GM21825 (cell line): ENCODE data around the gene GTF3C1.
"Not testable (repeated sequence)": the region's sequence is repeated elsewhere in the genome, so short reads cannot be mapped to it uniquely, and the experiment has no call there.

Source experiments
- ATAC-seq: cut with Tn5 transposase; IDR thresholded peaks from one replicate; pipeline ENCODE4 v1.9.1; 2021; ENCODE audit warnings: mild to moderate bottlenecking, moderate library complexity; ENCODE audit not compliant: unreplicated experiment

The GTF3C1 gene

DNA sequence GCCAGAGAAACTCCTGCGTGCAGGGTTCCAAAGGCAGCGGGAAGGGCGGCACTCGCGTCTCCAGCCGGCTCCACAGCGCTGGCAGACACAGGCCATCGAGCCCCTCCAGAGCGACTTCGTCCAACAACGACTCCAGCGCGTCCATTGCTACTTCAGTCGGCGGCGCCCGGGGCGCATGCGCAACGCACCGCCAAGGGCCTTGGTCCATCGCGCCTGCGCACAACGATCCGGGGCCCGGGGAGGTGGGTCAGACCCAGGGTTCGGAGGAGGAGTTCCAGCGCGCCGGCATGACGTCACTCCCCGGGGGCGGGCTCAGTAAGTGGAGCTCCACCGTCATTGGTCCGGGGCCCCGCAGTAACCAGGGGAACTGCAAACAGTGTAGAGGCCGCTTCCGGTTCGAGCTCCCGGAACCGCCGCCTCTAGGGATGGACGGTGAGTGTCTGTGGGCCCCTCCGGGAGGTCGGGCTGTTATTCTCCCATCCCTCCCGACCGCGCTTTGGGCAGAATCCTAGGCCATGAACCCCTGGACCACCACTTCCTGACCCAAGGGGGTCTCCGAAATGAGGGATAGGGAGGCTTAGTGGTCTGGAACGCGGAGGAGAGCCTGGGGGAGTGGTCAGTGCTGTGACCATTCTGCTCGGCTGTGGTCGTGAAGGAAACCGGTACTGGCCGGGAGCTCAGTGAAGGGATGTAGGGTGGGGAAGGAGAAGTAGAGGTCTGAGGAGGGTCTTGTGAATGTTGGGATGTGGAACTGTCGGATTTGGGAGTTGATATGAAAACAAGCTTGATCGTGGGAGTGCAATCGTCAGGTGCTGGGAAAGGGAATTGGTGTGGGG lies at the start of gene GTF3C1, which contains the start of gene KATNIP:
Gene GTF3C1 (minus strand): TSS at position 168 of the 836 bp plus-strand sequence. CDS start 23 bp downstream, at position 145.
Gene KATNIP (plus strand): TSS at position 399 of the 836 bp plus-strand sequence. CDS start 27 bp downstream, at position 426.
- ATAC-seq = peak; percentile 96

DNA sequence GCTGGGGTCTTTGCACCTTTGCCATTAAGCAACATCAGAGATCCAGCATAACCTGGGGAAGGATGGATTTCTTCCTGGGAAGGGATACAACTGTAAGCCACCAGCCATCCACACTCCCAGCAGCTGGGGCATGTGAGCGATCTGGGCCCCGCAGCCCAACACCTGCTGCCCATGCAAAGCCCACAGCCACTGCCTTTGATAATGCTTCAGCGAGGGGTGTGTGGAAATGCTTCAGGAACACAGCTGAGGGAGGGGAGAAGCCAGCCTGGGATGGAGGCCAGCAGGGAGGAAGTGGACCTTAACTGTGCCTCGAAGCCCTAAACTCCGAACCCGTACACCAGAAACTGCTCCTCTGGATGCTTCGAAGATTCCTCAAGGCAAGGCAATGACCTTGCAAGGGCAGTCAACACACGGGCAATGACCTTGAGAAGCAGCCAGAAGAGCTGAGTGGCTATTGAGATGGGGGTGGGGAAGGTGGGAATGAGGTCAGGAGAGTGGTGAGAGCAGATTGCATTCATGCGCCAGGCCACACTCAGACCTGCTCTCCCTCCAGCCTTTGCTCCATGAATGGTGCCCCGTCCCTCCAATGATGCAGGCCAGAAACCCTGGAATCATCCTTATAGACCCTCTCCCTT lies 49.3 kb upstream of the GTF3C1 start:
- ATAC-seq = no peak

GRCh38 chr16:27598220-27598619 lies 48.5 kb upstream of the GTF3C1 start:
- no peak for ATAC-seq

GRCh38 chr16:27597361-27597760 lies 47.6 kb upstream of the GTF3C1 start:
- ATAC-seq = no peak

DNA sequence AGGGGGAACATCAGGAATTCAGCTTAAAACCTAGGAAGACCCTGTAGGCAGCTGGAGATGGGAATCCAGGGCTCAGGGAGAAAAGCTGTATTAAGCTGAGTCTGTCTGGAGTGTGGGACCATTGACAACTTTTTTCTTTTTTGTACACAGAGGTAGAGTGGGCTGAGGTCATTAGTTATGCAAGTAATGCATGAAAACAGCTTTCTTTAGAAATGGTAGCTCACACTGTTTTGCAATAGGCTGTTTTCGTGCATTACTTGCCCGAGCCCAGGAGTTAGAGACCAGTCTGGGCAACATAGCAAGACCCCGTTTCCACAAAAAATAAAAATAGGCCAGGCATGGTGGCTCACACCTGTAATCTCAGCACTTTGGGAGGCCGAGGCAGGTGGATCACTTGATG lies 46.7 kb upstream of the GTF3C1 start:
- ATAC-seq = no peak

- no peak for ATAC-seq
These were observed 46.3 kb upstream of the GTF3C1 start for GRCh38 chr16:27595993-27596392.

DNA sequence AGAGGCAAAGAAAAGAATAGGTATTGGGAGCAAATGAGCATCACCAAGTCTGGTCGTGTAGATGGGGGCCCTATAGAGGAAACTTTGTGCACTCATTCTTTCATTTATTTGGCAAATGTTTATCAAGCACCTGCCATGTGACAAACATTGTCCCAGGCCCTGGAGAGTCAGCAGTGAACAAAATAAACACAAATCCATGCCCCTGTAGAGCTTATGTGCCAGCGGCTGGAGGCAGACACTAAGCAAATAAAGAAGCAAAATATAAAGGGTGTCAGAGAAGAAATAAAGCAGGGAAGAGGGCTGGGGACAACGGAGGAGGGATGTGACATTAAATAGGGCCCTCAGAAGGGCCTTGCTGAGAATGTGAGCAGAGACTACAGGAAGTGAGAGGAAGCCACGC lies 45.8 kb upstream of the GTF3C1 start:
- no peak for ATAC-seq

- ATAC-seq = no peak
These were observed 42.1 kb upstream of the GTF3C1 start for GRCh38 chr16:27591837-27592236.

GRCh38 chr16:27588057-27588456 lies 38.3 kb upstream of the GTF3C1 start:
- ATAC-seq = no peak

DNA sequence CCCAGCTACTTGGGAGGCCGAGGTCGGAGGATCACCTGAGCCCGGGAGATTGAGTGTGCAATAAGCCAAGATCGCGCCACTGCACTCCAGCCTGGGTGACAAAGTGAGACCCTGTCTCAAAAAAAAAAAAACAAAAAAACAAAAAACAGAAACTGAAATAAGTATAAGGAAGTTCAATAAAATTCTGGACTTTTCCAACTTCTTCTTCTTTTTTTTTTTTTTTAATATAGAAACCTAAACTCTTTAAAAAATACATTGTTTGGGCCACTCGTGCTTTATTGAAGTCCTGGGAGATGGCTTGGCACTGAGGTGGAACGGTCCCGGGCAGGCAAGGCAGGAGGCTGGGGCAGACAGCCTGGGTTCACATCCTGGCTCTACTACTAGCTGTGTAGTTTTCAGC lies 37.0 kb upstream of the GTF3C1 start:
- no peak for ATAC-seq

- ATAC-seq = no peak
These were observed 35.5 kb upstream of the GTF3C1 start for GRCh38 chr16:27585200-27585599.

DNA sequence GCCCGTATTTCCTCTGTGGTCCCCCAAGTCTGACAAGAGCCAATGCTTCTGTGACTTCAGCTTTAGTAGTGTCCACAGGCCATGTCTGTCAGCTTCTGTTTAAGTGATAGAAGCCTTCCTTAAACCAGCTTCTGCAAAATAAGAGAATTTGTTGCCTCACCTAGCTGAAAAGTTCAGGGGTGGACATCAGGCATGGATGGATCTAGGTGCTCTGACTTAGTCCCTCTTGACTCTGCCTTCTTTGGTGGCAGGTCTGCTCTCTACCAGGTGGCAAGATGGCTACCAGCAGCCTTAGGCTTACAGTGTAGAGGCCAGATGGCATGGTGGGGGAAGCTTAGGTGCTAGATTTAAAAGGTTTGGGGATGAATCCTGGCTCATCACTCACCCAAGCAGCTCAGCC lies 33.9 kb upstream of the GTF3C1 start:
- ATAC-seq = no peak

DNA sequence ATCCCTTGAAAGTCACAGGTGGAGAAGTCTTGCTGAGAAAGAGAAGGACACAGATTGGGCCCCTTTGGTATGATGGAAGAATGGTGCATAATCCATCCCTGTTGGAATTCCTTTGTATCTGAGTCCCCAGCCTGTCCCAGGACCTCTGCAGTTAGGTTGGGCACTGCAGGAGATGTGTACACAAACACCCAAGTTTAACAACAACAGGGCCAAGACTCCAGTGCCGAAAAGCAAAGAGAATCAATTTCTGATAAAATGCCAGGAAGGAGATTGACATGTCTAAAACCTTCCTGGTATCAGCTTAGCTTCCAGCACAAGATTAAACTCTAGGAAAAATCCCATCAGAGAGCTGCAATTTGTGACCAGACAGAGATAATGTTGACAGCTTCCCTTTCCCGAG lies 33.2 kb upstream of the GTF3C1 start:
- ATAC-seq = no peak

DNA sequence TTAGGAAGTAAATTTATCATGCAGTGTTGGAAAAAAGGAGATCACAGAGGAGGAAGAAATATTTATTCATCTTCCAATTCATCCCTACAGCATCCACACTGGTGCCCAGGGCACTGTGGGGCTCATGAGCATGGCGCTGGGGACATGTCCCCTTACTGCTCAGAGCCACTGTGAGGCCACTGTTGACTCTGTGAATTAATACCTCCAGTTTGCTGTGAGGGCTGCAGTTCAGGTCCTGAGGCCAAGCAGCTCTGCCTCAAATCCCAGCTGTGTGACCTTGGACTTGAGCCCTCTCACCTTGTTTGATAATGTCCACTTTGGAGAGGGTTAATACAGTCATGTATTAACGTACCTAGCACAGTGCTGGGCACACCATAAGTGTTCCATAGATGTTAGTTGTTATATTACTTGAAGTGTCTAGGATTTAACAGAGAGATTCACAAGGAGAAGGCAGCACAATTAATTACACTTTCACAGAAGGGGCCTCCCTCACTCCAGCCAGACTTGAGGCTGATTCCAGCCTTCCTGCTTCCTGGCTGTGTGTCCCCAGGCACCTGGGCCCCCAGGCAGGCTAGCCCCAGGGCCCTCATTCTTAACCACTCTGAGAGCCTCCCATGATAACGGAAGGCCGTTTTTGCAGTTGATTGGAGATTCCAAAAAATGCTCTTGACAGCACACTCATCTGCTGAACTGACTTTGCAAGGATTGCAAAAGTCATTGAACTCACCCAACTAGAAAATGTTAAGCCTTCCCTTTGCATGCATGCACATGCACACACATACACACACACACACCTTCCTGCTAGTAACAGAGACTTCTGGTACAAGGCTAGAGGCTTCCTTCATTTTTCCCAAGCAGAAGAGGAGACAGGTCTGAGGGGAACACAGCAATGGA lies 29.6 kb upstream of the GTF3C1 start:
- no peak for ATAC-seq

GRCh38 chr16:27576729-27577128 lies 27.0 kb upstream of the GTF3C1 start:
- no peak for ATAC-seq

DNA sequence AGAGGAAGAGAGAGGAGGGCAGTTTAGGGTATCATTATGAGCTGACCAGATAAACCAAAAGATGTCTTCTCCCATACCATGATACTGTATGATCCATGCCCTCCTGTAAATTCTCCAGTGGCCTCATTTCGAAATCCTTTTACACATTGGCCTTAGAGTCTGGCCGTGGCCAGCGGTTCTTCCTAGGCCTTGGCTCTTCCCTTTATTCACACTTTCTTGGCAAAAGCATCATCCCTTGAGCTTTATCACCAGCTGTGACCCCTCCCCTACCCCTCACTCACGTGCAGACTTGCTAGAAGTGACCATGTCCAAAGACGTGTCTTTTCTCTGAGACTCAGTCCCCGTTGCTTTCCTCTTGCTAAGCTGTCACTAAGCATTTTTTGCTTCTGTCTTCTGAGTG lies 23.0 kb upstream of the GTF3C1 start:
- no peak for ATAC-seq

DNA sequence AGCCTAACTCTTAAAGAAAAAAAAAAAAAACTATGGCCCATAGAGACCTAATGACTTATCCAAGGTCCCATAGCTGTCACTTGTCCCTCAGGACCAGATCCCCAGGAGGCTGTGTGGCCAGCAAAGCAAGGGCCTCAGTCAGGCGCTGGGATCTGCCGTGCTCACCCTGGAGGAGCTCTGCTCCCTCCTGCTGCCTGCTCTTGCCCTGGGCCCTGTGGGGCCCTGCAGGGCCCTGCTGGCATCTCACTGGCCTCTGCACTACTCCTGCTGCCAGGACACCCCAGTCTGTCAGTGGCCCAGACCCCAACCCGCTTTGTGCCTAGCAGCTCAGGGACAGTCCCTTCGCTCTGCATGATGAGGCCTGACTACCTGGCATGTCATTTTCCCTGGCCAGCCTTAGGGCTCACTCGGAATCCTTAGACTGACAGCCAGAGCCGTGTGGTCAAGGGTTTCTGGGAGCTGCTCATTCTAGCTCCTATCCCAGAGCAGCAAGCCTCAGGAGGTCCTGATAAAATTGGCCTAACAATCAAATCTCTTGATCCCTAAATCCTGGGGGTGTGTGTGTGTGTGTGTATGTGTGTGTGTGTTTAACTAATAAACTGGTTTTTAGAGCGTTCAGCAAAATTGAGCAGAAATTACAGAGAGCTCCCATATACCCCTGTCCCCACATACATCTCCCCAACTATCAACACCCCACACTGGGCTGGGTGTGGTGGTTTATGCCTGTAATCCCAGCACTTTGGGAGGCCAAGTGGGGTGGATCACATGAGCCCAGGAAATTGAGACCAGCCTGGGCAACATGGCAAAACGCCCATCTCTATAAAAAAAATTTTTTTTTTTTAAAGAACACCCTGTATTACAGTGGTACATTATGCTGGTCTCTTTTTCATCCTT lies 22.0 kb upstream of the GTF3C1 start:
- no peak for ATAC-seq

- not testable (repeated sequence) for ATAC-seq
These were observed 21.3 kb upstream of the GTF3C1 start for GRCh38 chr16:27570986-27571385.

GRCh38 chr16:27568077-27568476 lies 18.4 kb upstream of the GTF3C1 start:
- ATAC-seq = no peak

DNA sequence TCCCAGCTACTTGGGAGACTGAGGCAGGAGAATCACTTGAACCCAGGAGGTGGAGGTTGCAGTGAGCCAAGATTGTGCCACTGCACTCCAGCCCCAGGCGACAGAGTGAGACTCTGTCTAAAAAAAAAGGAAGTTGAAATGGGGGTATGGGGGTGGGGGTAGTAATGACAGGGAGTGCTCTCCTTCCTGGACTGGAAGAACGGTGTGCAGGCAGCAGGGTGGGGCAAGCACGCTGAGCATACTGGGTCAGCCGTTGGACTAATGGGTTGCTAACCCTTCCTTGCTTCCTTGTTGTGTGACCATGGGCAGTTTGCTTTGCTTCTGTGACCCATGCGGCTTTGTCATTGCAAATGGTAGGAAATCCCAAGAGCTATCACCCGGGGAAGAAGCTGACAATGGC lies 16.7 kb upstream of the GTF3C1 start:
- no peak for ATAC-seq
